ENCODE measurements around the gene CNIH2. TPM values are rescaled to one million over a fixed set of nuclear protein-coding genes. Genes with fewer than 3 reads are reported as not detected.
A peak's percentile ranks its signal among the peaks of the same experiment; 100 is the strongest.

CNIH2 gene
- total and polyA plus RNA-seq, 9 of the 15 experiments (the other 6 are each of a cell fraction or from before 2014, with no cell fraction given): 0.26 to 0.89 (median 0.40) TPM; not detected in 4

DNA sequence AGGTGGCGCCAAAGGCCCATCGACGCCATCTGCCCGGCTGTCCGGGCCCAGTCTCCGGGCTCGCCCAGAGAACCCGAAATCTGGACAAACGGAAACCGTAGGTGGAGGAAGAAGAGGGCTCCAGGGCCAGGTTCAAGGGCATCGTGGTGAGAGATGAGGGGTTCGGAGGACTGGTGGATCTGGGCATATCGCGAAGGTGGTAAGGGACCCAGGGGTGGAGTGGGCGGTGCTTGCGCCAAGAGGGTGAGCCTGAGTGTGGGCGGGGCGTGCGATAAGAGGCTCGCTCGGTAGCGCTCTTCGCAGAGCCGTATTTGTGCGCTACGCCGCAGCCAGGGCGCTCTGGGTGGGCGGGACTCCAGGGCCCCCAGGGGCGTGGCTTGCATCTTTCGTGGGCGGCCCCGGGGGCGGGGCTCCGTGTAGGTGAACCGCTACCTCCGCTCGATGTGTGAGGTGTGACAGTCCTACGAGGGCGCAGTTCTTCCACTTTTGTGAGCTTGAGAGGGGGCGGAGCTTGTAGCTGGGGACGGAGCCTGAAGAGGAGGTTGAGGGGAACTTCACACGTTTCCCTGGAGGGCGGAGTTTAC lies 34.1 kb downstream of the CNIH2 start (continued):
- no peak for TF ChIP-seq TCF3 (CRISPR knock-in tag; IDR thresholded peaks at IDR 0.05)
- peak; percentile 86 for TF ChIP-seq FOXP1 (CRISPR knock-in tag; IDR thresholded peaks at IDR 0.05)
- TF ChIP-seq, protein P1, sequence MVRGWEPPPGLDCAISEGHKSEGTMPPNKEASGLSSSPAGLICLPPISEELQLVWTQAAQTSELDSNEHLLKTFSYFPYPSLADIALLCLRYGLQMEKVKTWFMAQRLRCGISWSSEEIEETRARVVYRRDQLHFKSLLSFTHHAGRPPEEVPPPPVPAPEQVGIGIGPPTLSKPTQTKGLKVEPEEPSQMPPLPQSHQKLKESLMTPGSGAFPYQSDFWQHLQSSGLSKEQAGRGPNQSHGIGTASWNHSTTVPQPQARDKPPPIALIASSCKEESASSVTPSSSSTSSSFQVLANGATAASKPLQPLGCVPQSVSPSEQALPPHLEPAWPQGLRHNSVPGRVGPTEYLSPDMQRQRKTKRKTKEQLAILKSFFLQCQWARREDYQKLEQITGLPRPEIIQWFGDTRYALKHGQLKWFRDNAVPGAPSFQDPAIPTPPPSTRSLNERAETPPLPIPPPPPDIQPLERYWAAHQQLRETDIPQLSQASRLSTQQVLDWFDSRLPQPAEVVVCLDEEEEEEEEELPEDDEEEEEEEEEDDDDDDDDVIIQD (CRISPR knock-in tag; IDR thresholded peaks at IDR 0.05): no peak
- no peak; the same call in 1 of the 2 replicates for TF ChIP-seq PKNOX1 (IDR thresholded peaks at IDR 0.05)
- 0 out of 2 replicates have a peak, but pooled peaks have one; percentile 26 for TF ChIP-seq MBD2 (IDR thresholded peaks at IDR 0.05; ENCODE audit: borderline replicate concordance, low read depth)
- peak; percentile 81 for TF ChIP-seq DPF2 (IDR thresholded peaks at IDR 0.05)
- TF ChIP-seq PRDM10 (IDR thresholded peaks at IDR 0.05; ENCODE audit: partially characterized antibody): no peak
- peak; percentile 79 for TF ChIP-seq LCOR (CRISPR knock-in tag; IDR thresholded peaks at IDR 0.05)
- peak in 1 of 2 experiments; percentile 93; a peak in 2 of 4 replicates for TF ChIP-seq HDAC1 (IDR thresholded peaks at IDR 0.05)
- TF ChIP-seq ELF4 (CRISPR knock-in tag; IDR thresholded peaks at IDR 0.05): no peak
- peak; percentile 96 for TF ChIP-seq BRD9 (IDR thresholded peaks at IDR 0.05; ENCODE audit: low read depth, partially characterized antibody)
- TF ChIP-seq RB1 (IDR thresholded peaks at IDR 0.05; ENCODE audit: low read depth): peak; percentile 59
- TF ChIP-seq PHF20 (IDR thresholded peaks at IDR 0.05; ENCODE audit: partially characterized antibody): peak; percentile 67
- peak; percentile 64; the same call in 1 of the 2 replicates for TF ChIP-seq SMARCA4 (IDR thresholded peaks at IDR 0.05)
- no peak for TF ChIP-seq ZNF3 (CRISPR knock-in tag; IDR thresholded peaks at IDR 0.05)
- TF ChIP-seq, protein P2, sequence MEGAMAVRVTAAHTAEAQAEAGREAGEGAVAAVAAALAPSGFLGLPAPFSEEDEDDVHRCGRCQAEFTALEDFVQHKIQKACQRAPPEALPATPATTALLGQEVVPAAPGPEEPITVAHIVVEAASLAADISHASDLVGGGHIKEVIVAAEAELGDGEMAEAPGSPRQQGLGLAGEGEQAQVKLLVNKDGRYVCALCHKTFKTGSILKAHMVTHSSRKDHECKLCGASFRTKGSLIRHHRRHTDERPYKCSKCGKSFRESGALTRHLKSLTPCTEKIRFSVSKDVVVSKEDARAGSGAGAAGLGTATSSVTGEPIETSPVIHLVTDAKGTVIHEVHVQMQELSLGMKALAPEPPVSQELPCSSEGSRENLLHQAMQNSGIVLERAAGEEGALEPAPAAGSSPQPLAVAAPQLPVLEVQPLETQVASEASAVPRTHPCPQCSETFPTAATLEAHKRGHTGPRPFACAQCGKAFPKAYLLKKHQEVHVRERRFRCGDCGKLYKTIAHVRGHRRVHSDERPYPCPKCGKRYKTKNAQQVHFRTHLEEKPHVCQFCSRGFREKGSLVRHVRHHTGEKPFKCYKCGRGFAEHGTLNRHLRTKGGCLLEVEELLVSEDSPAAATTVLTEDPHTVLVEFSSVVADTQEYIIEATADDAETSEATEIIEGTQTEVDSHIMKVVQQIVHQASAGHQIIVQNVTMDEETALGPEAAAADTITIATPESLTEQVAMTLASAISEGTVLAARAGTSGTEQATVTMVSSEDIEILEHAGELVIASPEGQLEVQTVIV (CRISPR knock-in tag; IDR thresholded peaks at IDR 0.05; ENCODE audit: borderline replicate concordance): no peak
- peak in 1 of 2 experiments; percentile 43; a peak in 2 of 4 replicates for TF ChIP-seq FOXK2 (conservative IDR thresholded peaks at IDR 0.05 in 1 of 2, IDR thresholded peaks at IDR 0.05 in 1 of 2; ENCODE audit: low read depth in 2 of 2)
- no peak for TF ChIP-seq NR4A1 (CRISPR knock-in tag; IDR thresholded peaks at IDR 0.05)
- TF ChIP-seq NR4A1 (tag; IDR thresholded peaks at IDR 0.05): peak; percentile 55; the same call in 1 of the 2 replicates
- peak; percentile 100 for TF ChIP-seq PHF21A (IDR thresholded peaks at IDR 0.05; ENCODE audit: borderline replicate concordance, low read depth)
- peak; percentile 74; the same call in 1 of the 2 replicates for TF ChIP-seq SMARCE1 (IDR thresholded peaks at IDR 0.05)

All from K562 (cell line).